Measurements from ENCODE around the gene MC1R. TPM values are rescaled to one million over a fixed set of nuclear protein-coding genes. Genes with fewer than 3 reads are reported as not detected.
"Not testable (repeated sequence)": the region's sequence is repeated elsewhere in the genome, so short reads cannot be mapped to it uniquely, and the experiment has no call there.

The MC1R gene
- total and polyA plus RNA-seq, 2 donors from 2014 or later = 2.1 to 13.5 TPM

GRCh38 chr16:89965447-89966225 lies 47.0 kb downstream of the MC1R start:
- Histone ChIP-seq H3K4me1 (ENCODE audit: control insufficient read depth in 2 of 3, insufficient read depth in 2 of 3, low read depth in 1 of 3, low read length in 3 of 3) (no peaks in the 10 kb centered on the region), H3K27ac (ENCODE audit: low read depth in 2 of 2, low read length in 2 of 2) (no peak overlapping the region), H3K9me3 (ENCODE audit: control insufficient read depth in 2 of 3, insufficient read depth in 1 of 3, low read length in 3 of 3) (peaks cover 0 to 2% (median 0%) of the 10 kb centered on the region in 3 donors), H3K9ac (ENCODE audit: low read length in 3 of 3) (no peak overlapping the region), H3K27me3 (ENCODE audit: control insufficient read depth, insufficient read depth, low read length) (no peaks in the 10 kb centered on the region), H3K36me3 (ENCODE audit: control insufficient read depth in 2 of 3, insufficient read depth in 3 of 3, low read length in 3 of 3) (peaks cover 0 to 6% (median 2%) of the 10 kb centered on the region in 3 donors), H3K4me3 (ENCODE audit: low read length in 3 of 3) (no peak overlapping the region)
- TF ChIP-seq CTCF (IDR thresholded peaks at IDR 0.05; ENCODE audit: borderline replicate concordance, extremely low read depth, insufficient read depth) = no peak
- intact Hi-C loops (cut with DNase I) = no loop called here
- no peak for FAIRE-seq
- DNase-seq = no peak

- Histone ChIP-seq H3K4me3 (ENCODE audit: low read length in 3 of 3) (no peak overlapping the region), H3K27ac (ENCODE audit: low read depth in 2 of 2, low read length in 2 of 2) (no peak overlapping the region), H3K36me3 (ENCODE audit: control insufficient read depth in 2 of 3, insufficient read depth in 3 of 3, low read length in 3 of 3) (peaks cover 0 to 6% (median 0%) of the 10 kb centered on the region in 3 donors), H3K4me1 (ENCODE audit: control insufficient read depth in 2 of 3, insufficient read depth in 2 of 3, low read depth in 1 of 3, low read length in 3 of 3) (peaks cover 0 to 9% (median 7%) of the 10 kb centered on the region in 3 donors), H3K9me3 (ENCODE audit: control insufficient read depth in 2 of 3, insufficient read depth in 1 of 3, low read length in 3 of 3) (peaks cover 0 to 2% (median 0%) of the 10 kb centered on the region in 3 donors), H3K9ac (ENCODE audit: low read length in 3 of 3) (no peak overlapping the region), H3K27me3 (ENCODE audit: control insufficient read depth, insufficient read depth, low read length) (no peaks in the 10 kb centered on the region)
- no peak for DNase-seq
- FAIRE-seq = no peak
- intact Hi-C loops (cut with DNase I) = no loop called here
- TF ChIP-seq CTCF (IDR thresholded peaks at IDR 0.05; ENCODE audit: borderline replicate concordance, extremely low read depth, insufficient read depth) = no peak
Measured at GRCh38 chr16:89966756-89967155, 48.1 kb downstream of the MC1R start.

GRCh38 chr16:89967436-89967835 lies 48.8 kb downstream of the MC1R start:
- H3K27ac ChIP-seq (ENCODE audit: low read depth in 2 of 2, low read length in 2 of 2); H3K9ac ChIP-seq (ENCODE audit: low read length in 3 of 3); H3K36me3 ChIP-seq (ENCODE audit: control insufficient read depth in 2 of 3, insufficient read depth in 3 of 3, low read length in 3 of 3); DNase-seq; intact Hi-C loops (cut with DNase I); H3K27me3 ChIP-seq (ENCODE audit: control insufficient read depth, insufficient read depth, low read length); FAIRE-seq; H3K4me3 ChIP-seq (ENCODE audit: low read length in 3 of 3); H3K9me3 ChIP-seq (ENCODE audit: control insufficient read depth in 2 of 3, insufficient read depth in 1 of 3, low read length in 3 of 3): not testable (repeated sequence)
- peaks cover 0 to 11% (median 7%) of the 10 kb centered on the region in 3 donors for H3K4me1 ChIP-seq (ENCODE audit: control insufficient read depth in 2 of 3, insufficient read depth in 2 of 3, low read depth in 1 of 3, low read length in 3 of 3)

- peaks cover 0 to 11% (median 7%) of the 10 kb centered on the region in 3 donors for H3K4me1 ChIP-seq (ENCODE audit: control insufficient read depth in 2 of 3, insufficient read depth in 2 of 3, low read depth in 1 of 3, low read length in 3 of 3)
- H3K9ac ChIP-seq (ENCODE audit: low read length in 3 of 3); intact Hi-C loops (cut with DNase I); DNase-seq; H3K4me3 ChIP-seq (ENCODE audit: low read length in 3 of 3); H3K27ac ChIP-seq (ENCODE audit: low read depth in 2 of 2, low read length in 2 of 2); H3K27me3 ChIP-seq (ENCODE audit: control insufficient read depth, insufficient read depth, low read length); H3K36me3 ChIP-seq (ENCODE audit: control insufficient read depth in 2 of 3, insufficient read depth in 3 of 3, low read length in 3 of 3); H3K9me3 ChIP-seq (ENCODE audit: control insufficient read depth in 2 of 3, insufficient read depth in 1 of 3, low read length in 3 of 3); FAIRE-seq: not testable (repeated sequence)
Measured at GRCh38 chr16:89968074-89968473, 49.4 kb downstream of the MC1R start.
